Hepatocyte (in vitro differentiated cells): ENCODE measurements around the gene PNPLA8.

Source experiments
- CTCF ChIP-seq: fragments of 200-600 bp; sonication (generic); IDR thresholded peaks from 2 replicates; pipeline ENCODE4 v1.5.1; 2016; ENCODE audit warnings: antibody characterized with exemption, mild to moderate bottlenecking; ENCODE audit not compliant: poor library complexity
- EZH2 ChIP-seq: fragments of 200-600 bp; sonication (generic); IDR thresholded peaks from 2 replicates; pipeline ENCODE4 v1.6.1; 2016; ENCODE audit warnings: antibody characterized with exemption, mild to moderate bottlenecking, borderline replicate concordance
- EZH2phosphoT487 ChIP-seq: fragments of 200-600 bp; sonication (generic); IDR thresholded peaks from one replicate; pipeline ENCODE4 v1.6.1; 2018; ENCODE audit warnings: antibody characterized with exemption, mild to moderate bottlenecking, low read depth, moderate library complexity; ENCODE audit not compliant: unreplicated experiment, severe bottlenecking

GRCh38 chr7:108570146-108570755, 44.3 kb upstream of the PNPLA8 start:
- no peak for TF ChIP-seq EZH2
- no peak for TF ChIP-seq CTCF
- no peak for TF ChIP-seq EZH2phosphoT487
